T-cell (primary cell): Measurements from ENCODE around the gene ADAMTS14. TPM values are rescaled to one million over a fixed set of nuclear protein-coding genes. Genes with fewer than 3 reads are reported as not detected.

ENCODE experiments used
- ATAC-seq, 4 experiments: fragments of 200-7000 bp in 3 of 4; fragments of 150-1000 bp in 1 of 4; cut with Tn5 transposase; replicated peaks in 1 of 4; 1 replicate in 3 of 4; 2 replicates in 1 of 4; pipeline ENCODE4 v1.10.0; 2021; ENCODE audit warnings: moderate library complexity in 3 of 4, mild to moderate bottlenecking in 2 of 4, moderate number of reproducible peaks in 1 of 4
- CTCF ChIA-PET, 2 donors: fragments of 300-600 bp; sonication (Branson Sonifier 250); formaldehyde crosslinking; loops; one replicate each; lab custom pipeline; 2022; ENCODE audit warnings: antibody characterized with exemption in 2 of 2; lab: Charles Lee
- POLR2A ChIA-PET, 2 donors: fragments of 300-600 bp; sonication (Branson Sonifier 250); formaldehyde crosslinking; loops; one replicate each; lab custom pipeline; 2022; ENCODE audit warnings: antibody characterized with exemption in 2 of 2; lab: Charles Lee
- DNase-seq, 35 experiments: peaks; one replicate each; pipeline versions ENCODE4 v3.0.0 to v3.0.0-alpha.2; 2013 to 2023
- H3K27ac ChIP-seq: one replicate; pipeline ENCODE4 v1.5.1; 2013; ENCODE audit warnings: low read length
- H3K27me3 ChIP-seq, 2 experiments: replicated peaks in 1 of 2; 1 replicate in 1 of 2; 2 replicates in 1 of 2; pipeline versions ENCODE4 v1.6.1 to v1.7.0; 2013; ENCODE audit warnings: low read length in 1 of 2, mixed read lengths in 1 of 2; ENCODE audit not compliant: control insufficient read depth in 2 of 2, insufficient read depth in 2 of 2; ENCODE audit errors: extremely low read depth in 1 of 2
- H3K36me3 ChIP-seq, 2 donors: 1 replicate in 1 of 2; 2 replicates in 1 of 2; pipeline versions ENCODE4 v1.6.1 to v1.7.0; 2013; ENCODE audit warnings: low read length in 1 of 2; ENCODE audit not compliant: control insufficient read depth in 2 of 2, insufficient read depth in 1 of 2; ENCODE audit errors: extremely low read depth in 1 of 2
- H3K4me1 ChIP-seq, 2 experiments: 1 replicate in 1 of 2; 2 replicates in 1 of 2; pipeline versions ENCODE4 v1.6.1 to v1.7.0; 2013; ENCODE audit warnings: low read length in 2 of 2, mixed read lengths in 1 of 2; ENCODE audit not compliant: insufficient read depth in 2 of 2, control insufficient read depth in 1 of 2; ENCODE audit errors: extremely low read depth in 1 of 2
- H3K4me3 ChIP-seq, 2 donors: 1 replicate in 1 of 2; 2 replicates in 1 of 2; pipeline versions ENCODE4 v1.5.1 to v1.7.0; 2013; ENCODE audit warnings: mild to moderate bottlenecking in 2 of 2, low read length in 1 of 2, moderate library complexity in 1 of 2; ENCODE audit not compliant: control insufficient read depth in 1 of 2; ENCODE audit errors: extremely low read depth in 1 of 2
- H3K9me3 ChIP-seq: 2 replicates; pipeline ENCODE4 v1.7.0; 2013
- H3K27ac Mint-ChIP-seq, 2 donors: one replicate each; pipeline ENCODE4 v1.8.0; 2020 to 2021; ENCODE audit warnings: mild to moderate bottlenecking in 2 of 2, mixed read lengths in 2 of 2
- H3K27me3 Mint-ChIP-seq, 2 donors: one replicate each; pipeline ENCODE4 v1.8.0; 2021 to 2022; ENCODE audit warnings: mixed read lengths in 2 of 2
- H3K36me3 Mint-ChIP-seq: one replicate; pipeline ENCODE4 v1.8.0; 2021; ENCODE audit warnings: mixed read lengths
- H3K4me1 Mint-ChIP-seq, 3 donors: one replicate each; pipeline ENCODE4 v1.8.0; 2020 to 2022; ENCODE audit warnings: mixed read lengths in 3 of 3, mild to moderate bottlenecking in 1 of 3
- H3K4me3 Mint-ChIP-seq, 3 donors: one replicate each; pipeline ENCODE4 v1.8.0; 2020 to 2022; ENCODE audit warnings: mild to moderate bottlenecking in 3 of 3, mixed read lengths in 3 of 3, moderate library complexity in 3 of 3
- H3K9me3 Mint-ChIP-seq, 3 donors: one replicate each; pipeline ENCODE4 v1.8.0; 2020 to 2022; ENCODE audit warnings: mixed read lengths in 3 of 3
- WGBS: methylation state at CpG from one replicate; pipeline ENCODE4 v1.1.5; 2013; ENCODE audit warnings: missing lambda C conversion rate; ENCODE audit not compliant: insufficient coverage; 5-methylcytosine and 5-hydroxymethylcytosine counted together
- total RNA-seq, 35 experiments: library from RNA in 6 of 35; stranded (reverse) in 6 of 35; fragments of 120-200 nt in 1 of 35; gene quantifications; one replicate each; pipeline versions ENCODE4 v1.2.1 to v1.2.4 and lab custom pipeline; 2013 to 2026

Gene ADAMTS14
- total RNA-seq, 5 donors from 2014 or later (not counting 1 experiment from before 2014, with no cell fraction given), result 0.09 to 0.13 (median 0.10) TPM; not detected in 1

- Histone ChIP-seq H3K4me1 (peaks cover 0 to 5% of the 10 kb centered on the region in 2 experiments), H3K36me3 (no peaks in the 10 kb centered on the region), H3K4me3 (no peak overlapping the region), H3K27ac (no peak overlapping the region), H3K27me3 (peaks cover 0 to 12% of the 10 kb centered on the region in 2 experiments), H3K9me3 (no peaks in the 10 kb centered on the region)
- Mint-ChIP-seq H3K9me3 (no peaks in the 10 kb centered on the region), H3K4me3 (no peak overlapping the region), H3K27ac (no peak overlapping the region), H3K36me3 (no peaks in the 10 kb centered on the region), H3K4me1 (peaks cover 0 to 4% (median 0%) of the 10 kb centered on the region in 3 donors), H3K27me3 (peaks cover 4 to 5% of the 10 kb centered on the region in 2 donors)
- ChIA-PET POLR2A (no interaction called here), CTCF (no interaction called here)
- WGBS, result 91% methylated on average over 9 of the region's 9 CpGs
- ATAC-seq (no peak), DNase-seq (no peak)
Observed at GRCh38 chr10:70780370-70780760, 108.1 kb downstream of the ADAMTS14 start.

- H3K4me1 Mint-ChIP-seq, result peaks cover 0 to 5% (median 0%) of the 10 kb centered on the region in 3 donors
- H3K4me3 Mint-ChIP-seq, result no peak overlapping the region
- H3K36me3 Mint-ChIP-seq, result no peaks in the 10 kb centered on the region
- H3K9me3 Mint-ChIP-seq, result no peaks in the 10 kb centered on the region
- peaks cover 4 to 5% of the 10 kb centered on the region in 2 donors for H3K27me3 Mint-ChIP-seq
- ATAC-seq, result no peak
- no peak overlapping the region for H3K27ac ChIP-seq
- peaks cover 0 to 8% of the 10 kb centered on the region in 2 experiments for H3K4me1 ChIP-seq
- 89% methylated on average over 4 of the region's 4 CpGs for WGBS
- POLR2A ChIA-PET, result no interaction called here
- peaks cover 0 to 14% of the 10 kb centered on the region in 2 experiments for H3K27me3 ChIP-seq
- CTCF ChIA-PET, result no interaction called here
- H3K27ac Mint-ChIP-seq, result no peak overlapping the region
- no peak overlapping the region for H3K4me3 ChIP-seq
- H3K36me3 ChIP-seq, result no peaks in the 10 kb centered on the region
- H3K9me3 ChIP-seq, result no peaks in the 10 kb centered on the region
- DNase-seq, result no peak
Observed at GRCh38 chr10:70780772-70781171, 108.5 kb downstream of the ADAMTS14 start.

- ChIA-PET CTCF (no interaction called here), POLR2A (no interaction called here)
- peaks cover 0 to 14% of the 10 kb centered on the region in 2 experiments for H3K27me3 ChIP-seq
- H3K36me3 ChIP-seq, result no peaks in the 10 kb centered on the region
- Mint-ChIP-seq H3K27me3 (peaks cover 4 to 5% of the 10 kb centered on the region in 2 donors), H3K4me1 (peaks cover 0 to 5% (median 0%) of the 10 kb centered on the region in 3 donors), H3K36me3 (no peaks in the 10 kb centered on the region), H3K9me3 (no peaks in the 10 kb centered on the region), H3K4me3 (no peak overlapping the region), H3K27ac (no peak overlapping the region)
- no peak overlapping the region for H3K27ac ChIP-seq
- H3K9me3 ChIP-seq, result no peaks in the 10 kb centered on the region
- WGBS, result no CpG with 5 or more reads among the region's 8 CpGs
- H3K4me3 ChIP-seq, result no peak overlapping the region
- H3K4me1 ChIP-seq, result peaks cover 0 to 8% of the 10 kb centered on the region in 2 experiments
- ATAC-seq (no peak), DNase-seq (no peak)
Observed at GRCh38 chr10:70781461-70782051, 109.2 kb downstream of the ADAMTS14 start.

- Histone ChIP-seq H3K27ac (no peak overlapping the region), H3K9me3 (no peaks in the 10 kb centered on the region), H3K36me3 (no peaks in the 10 kb centered on the region), H3K4me3 (no peak overlapping the region), H3K27me3 (peaks cover 0 to 14% of the 10 kb centered on the region in 2 experiments), H3K4me1 (peaks cover 0 to 10% of the 10 kb centered on the region in 2 experiments)
- Mint-ChIP-seq H3K27ac (no peak overlapping the region), H3K36me3 (no peaks in the 10 kb centered on the region), H3K27me3 (peaks cover 4 to 5% of the 10 kb centered on the region in 2 donors), H3K4me3 (no peak overlapping the region), H3K4me1 (peaks cover 0 to 10% (median 0%) of the 10 kb centered on the region in 3 donors), H3K9me3 (no peaks in the 10 kb centered on the region)
- ChIA-PET POLR2A (interaction anchor here in 1 of 2 donors (0.5 kb wide), 1 partner anchor 57 kb away, joined by 4 read pairs; no protein-coding TSS in a partner anchor), CTCF (no interaction called here)
- WGBS, result 60% methylated on average over 3 of the region's 4 CpGs
- no peak for ATAC-seq
- DNase-seq, result no peak
Observed at GRCh38 chr10:70782086-70782745, 109.9 kb downstream of the ADAMTS14 start.

- no peak for DNase-seq
- no peak overlapping the region for H3K4me3 Mint-ChIP-seq
- 75% methylated on average over 6 of the region's 11 CpGs for WGBS
- peaks cover 0 to 10% (median 0%) of the 10 kb centered on the region in 3 donors for H3K4me1 Mint-ChIP-seq
- ChIA-PET POLR2A (no interaction called here), CTCF (no interaction called here)
- no peaks in the 10 kb centered on the region for H3K9me3 Mint-ChIP-seq
- H3K27me3 Mint-ChIP-seq, result peaks cover 4 to 5% of the 10 kb centered on the region in 2 donors
- no peaks in the 10 kb centered on the region for H3K36me3 Mint-ChIP-seq
- H3K27me3 ChIP-seq, result peaks cover 0 to 14% of the 10 kb centered on the region in 2 experiments
- no peak for ATAC-seq
- H3K36me3 ChIP-seq, result no peaks in the 10 kb centered on the region
- no peaks in the 10 kb centered on the region for H3K9me3 ChIP-seq
- H3K4me3 ChIP-seq, result no peak overlapping the region
- no peak overlapping the region for H3K27ac Mint-ChIP-seq
- H3K27ac ChIP-seq, result no peak overlapping the region
- H3K4me1 ChIP-seq, result peaks cover 0 to 10% of the 10 kb centered on the region in 2 experiments
Observed at GRCh38 chr10:70782746-70783680, 110.7 kb downstream of the ADAMTS14 start.

- Mint-ChIP-seq H3K36me3 (no peaks in the 10 kb centered on the region), H3K4me1 (peaks cover 0 to 10% (median 0%) of the 10 kb centered on the region in 3 donors), H3K27me3 (peaks cover 4 to 5% of the 10 kb centered on the region in 2 donors), H3K4me3 (no peak overlapping the region), H3K9me3 (no peaks in the 10 kb centered on the region), H3K27ac (no peak overlapping the region)
- peaks cover 0 to 10% of the 10 kb centered on the region in 2 experiments for H3K4me1 ChIP-seq
- DNase-seq (no peak), ATAC-seq (no peak)
- H3K36me3 ChIP-seq, result no peaks in the 10 kb centered on the region
- H3K4me3 ChIP-seq, result no peak overlapping the region
- 56% methylated on average over 2 of the region's 5 CpGs for WGBS
- H3K27ac ChIP-seq, result no peak overlapping the region
- peaks cover 0 to 14% of the 10 kb centered on the region in 2 experiments for H3K27me3 ChIP-seq
- ChIA-PET POLR2A (no interaction called here), CTCF (no interaction called here)
- no peaks in the 10 kb centered on the region for H3K9me3 ChIP-seq
Observed at GRCh38 chr10:70784016-70784415, 111.7 kb downstream of the ADAMTS14 start.
